Stimulated activated CD8-positive, alpha-beta memory T cell treated with anti-CD3 and anti-CD28 coated beads, Interleukin-12 subunit alpha, Interleukin-12 subunit beta, amount 100 ng/mL, for 4 hours (primary cell): ENCODE measurements around the gene SHROOM4.

Experiments
- DNase-seq: peaks from one replicate; pipeline ENCODE4 v3.0.0-alpha.2; 2020; ENCODE audit warnings: low read depth

The SHROOM4 gene

GRCh38 chrX:50618788-50619558 lies 195.0 kb downstream of the SHROOM4 start:
- DNase-seq = no peak

- no peak for DNase-seq
Measured at GRCh38 chrX:50617183-50617582, 196.8 kb downstream of the SHROOM4 start.

- DNase-seq = no peak
Measured at GRCh38 chrX:50615570-50616158, 198.3 kb downstream of the SHROOM4 start.

- DNase-seq = no peak
Measured at GRCh38 chrX:50614460-50614859, 199.5 kb downstream of the SHROOM4 start.

- no peak for DNase-seq
Measured at GRCh38 chrX:50613846-50614245, 200.1 kb downstream of the SHROOM4 start.

GRCh38 chrX:50609796-50610195 lies 204.2 kb downstream of the SHROOM4 start:
- DNase-seq = no peak

- no peak for DNase-seq
Measured at GRCh38 chrX:50606300-50606950, 207.6 kb downstream of the SHROOM4 start.

- DNase-seq = no peak
Measured at GRCh38 chrX:50596056-50596455, 217.9 kb downstream of the SHROOM4 start.

- DNase-seq = no peak
Measured at GRCh38 chrX:50594788-50595187, 219.2 kb downstream of the SHROOM4 start.

- DNase-seq = no peak
Measured at GRCh38 chrX:50586980-50587379, 227.0 kb downstream of the SHROOM4 start.

GRCh38 chrX:50586407-50586806 lies 227.6 kb downstream of the SHROOM4 start:
- no peak for DNase-seq

- DNase-seq = no peak
Measured at GRCh38 chrX:50581405-50581804, 232.6 kb downstream of the SHROOM4 start.

- DNase-seq = no peak
Measured at GRCh38 chrX:50579955-50580354, 234.0 kb downstream of the SHROOM4 start.

- no peak for DNase-seq
Measured at GRCh38 chrX:50577326-50577725, 236.7 kb downstream of the SHROOM4 start.

- DNase-seq = no peak
Measured at GRCh38 chrX:50567636-50568035, 246.4 kb downstream of the SHROOM4 start.

GRCh38 chrX:50565718-50566117 lies 248.3 kb downstream of the SHROOM4 start:
- DNase-seq = no peak
